Measurements from ENCODE around the gene RSRC1. TPM values are rescaled to one million over a fixed set of nuclear protein-coding genes. Genes with fewer than 3 reads are reported as not detected.
A peak's percentile ranks its signal among the peaks of the same experiment; 100 is the strongest.
"Not testable (repeated sequence)": the region's sequence is repeated elsewhere in the genome, so short reads cannot be mapped to it uniquely, and the experiment has no call there.

RSRC1 gene
- polyA plus RNA-seq, 3 donors, result 32.0 to 38.2 (median 32.1) TPM

GRCh38 chr3:158453865-158454264 lies 344.0 kb downstream of the RSRC1 start:
- DNase-seq, result no peak

DNA sequence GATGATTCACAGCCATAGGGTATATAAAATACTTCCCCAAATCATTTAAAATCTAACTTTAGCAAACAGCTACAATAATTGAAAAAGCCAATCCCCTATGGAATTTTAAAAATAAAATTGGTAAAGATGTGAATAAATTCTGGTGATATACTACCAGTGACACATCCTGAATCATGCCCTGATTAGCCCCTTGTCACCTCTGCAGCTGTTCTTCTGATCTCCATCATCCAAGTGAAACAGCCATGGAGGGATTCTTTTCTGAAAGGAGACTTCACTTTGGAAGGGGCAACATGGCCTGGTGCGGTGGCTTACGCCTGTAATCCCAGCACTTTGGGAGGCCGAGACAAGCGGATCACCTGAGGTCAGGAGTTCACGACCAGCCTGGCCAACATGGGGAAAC lies 345.5 kb downstream of the RSRC1 start:
- no peak for DNase-seq

- DNase-seq, result no peak
Observed at GRCh38 chr3:158456114-158456513, 346.2 kb downstream of the RSRC1 start.

GRCh38 chr3:158458464-158458863 lies 348.6 kb downstream of the RSRC1 start:
- peak; percentile 5 for DNase-seq

GRCh38 chr3:158460926-158461325 lies 351.0 kb downstream of the RSRC1 start:
- no peak for DNase-seq

DNA sequence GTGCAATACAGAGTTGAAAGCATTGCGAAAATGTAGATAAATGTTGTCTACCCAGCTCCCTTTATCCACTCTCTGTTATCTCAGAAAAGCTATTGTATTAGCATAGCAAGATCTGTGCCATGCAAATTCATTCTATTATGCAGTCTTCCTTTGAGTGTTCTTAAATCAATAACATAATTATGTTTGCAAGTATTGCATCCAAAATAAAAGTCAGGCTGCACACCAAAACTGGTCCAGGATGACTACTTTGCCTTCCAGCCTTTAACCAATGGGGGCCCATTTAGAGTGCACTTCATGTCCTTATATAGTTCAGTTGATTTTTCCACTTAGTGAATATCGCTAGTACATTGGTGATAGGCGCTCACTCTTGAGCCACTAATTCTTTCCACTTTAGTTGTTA lies 353.7 kb downstream of the RSRC1 start:
- DNase-seq, result no peak

DNA sequence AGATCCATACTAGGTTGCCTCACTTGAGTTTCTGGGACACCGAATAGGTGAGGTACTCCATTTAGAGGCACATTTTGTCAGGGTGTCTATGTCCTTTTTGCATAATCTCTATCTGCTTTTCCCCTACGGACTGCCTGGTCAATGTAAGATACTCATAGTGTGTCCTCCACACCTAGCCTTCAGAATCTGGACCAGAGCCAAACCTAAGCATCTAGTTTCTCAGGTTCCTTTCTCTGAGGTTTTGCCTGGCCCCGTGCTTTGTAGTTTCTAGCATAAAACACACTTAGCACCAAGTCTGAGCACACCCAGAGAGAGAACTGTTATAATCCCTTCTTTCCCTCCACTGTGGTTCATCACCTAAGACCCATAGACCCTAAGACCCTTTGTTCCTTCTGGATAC lies 355.2 kb downstream of the RSRC1 start:
- no peak for DNase-seq

- no peak for DNase-seq
Observed at GRCh38 chr3:158470944-158471638, 361.2 kb downstream of the RSRC1 start.

- no peak for DNase-seq
Observed at GRCh38 chr3:158471639-158472294, 361.9 kb downstream of the RSRC1 start.

GRCh38 chr3:158479051-158479450 lies 369.2 kb downstream of the RSRC1 start:
- DNase-seq, result no peak

GRCh38 chr3:158483701-158484235 lies 373.9 kb downstream of the RSRC1 start:
- DNase-seq, result no peak

DNA sequence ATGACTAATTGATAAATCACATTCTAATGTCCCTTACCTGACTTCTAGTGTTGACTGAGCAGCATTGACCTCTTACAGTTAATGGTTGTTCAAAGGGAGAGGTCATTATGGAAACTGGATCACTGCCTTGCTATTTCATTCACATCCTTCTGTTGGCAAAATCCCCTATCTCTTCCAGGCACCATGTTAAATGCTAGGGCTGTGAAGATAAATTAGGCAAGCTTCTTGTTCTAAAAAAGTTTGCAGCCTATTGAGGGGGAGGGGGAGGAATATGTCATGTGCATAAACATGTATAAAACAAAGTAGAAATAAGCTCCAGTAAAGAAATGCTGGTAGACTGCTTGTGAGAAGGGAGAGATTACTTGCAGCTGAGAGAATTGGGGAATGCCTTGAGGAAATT lies 376.3 kb downstream of the RSRC1 start:
- DNase-seq, result no peak

GRCh38 chr3:158488670-158489069 lies 378.8 kb downstream of the RSRC1 start:
- no peak for DNase-seq

DNA sequence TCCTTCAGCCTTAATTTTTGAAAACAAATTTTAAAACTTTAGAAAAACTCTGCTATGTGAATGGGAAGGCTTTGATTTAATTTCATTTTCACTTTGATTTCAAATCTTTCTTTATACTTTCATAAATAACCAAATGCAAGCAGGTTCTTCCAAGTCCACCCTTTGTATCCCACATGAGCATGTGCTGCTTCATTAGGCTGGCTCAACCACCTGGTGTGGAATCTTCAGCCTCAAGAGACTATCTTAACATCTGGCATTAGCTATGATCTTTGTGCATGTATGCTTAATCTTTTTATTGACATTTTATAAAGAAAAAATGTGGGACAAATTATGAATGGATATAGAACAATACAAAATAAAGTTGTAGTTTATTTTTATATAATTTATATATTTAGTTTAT lies 379.3 kb downstream of the RSRC1 start:
- no peak for DNase-seq

DNA sequence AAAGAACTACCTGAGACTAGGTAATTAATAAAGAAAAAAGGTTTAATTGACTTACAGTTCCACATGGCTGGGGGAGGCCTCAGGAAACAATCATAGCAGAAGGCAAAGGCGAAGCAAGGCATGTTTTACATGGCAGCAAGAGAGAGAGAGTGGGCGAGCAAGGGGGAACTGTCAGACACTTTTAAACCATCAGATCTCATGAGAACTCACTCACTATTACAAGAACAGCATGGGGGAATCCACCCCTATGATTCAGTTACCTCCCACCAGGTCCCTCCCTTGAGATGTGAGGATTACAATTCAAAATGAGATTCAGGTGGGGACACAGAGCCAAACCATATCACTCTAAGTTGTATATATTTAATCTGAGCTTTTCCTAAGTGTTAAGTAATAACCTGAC lies 382.1 kb downstream of the RSRC1 start:
- no peak for DNase-seq

- DNase-seq, result no peak
Observed at GRCh38 chr3:158492685-158493084, 382.8 kb downstream of the RSRC1 start.

- DNase-seq, result no peak
Observed at GRCh38 chr3:158493931-158494330, 384.0 kb downstream of the RSRC1 start.

GRCh38 chr3:158494673-158495072 lies 384.8 kb downstream of the RSRC1 start:
- no peak for DNase-seq

DNA sequence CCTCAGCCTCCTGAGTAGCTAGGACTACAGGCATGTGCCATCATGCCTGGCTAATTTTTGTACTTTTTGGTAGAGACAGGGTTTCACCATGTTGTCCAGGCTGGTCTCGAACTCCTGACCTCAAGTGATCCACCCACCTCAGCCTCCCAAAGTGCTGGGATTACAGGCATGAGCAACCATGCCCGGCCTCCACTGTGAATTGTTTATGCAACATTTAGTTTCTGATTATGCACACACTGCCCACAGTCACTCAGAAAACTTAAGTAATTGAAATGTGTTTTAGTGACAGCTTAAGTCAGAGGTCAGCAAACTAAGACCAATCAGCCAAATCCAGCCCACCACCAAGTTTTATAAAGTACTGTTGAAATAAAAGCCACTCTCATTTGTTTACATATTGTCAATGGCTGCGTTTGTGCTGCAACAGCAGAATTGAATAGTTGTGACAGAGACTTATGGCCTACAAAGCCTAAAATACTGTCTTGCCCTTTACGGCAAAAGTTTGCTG lies 385.6 kb downstream of the RSRC1 start:
- DNase-seq, result not testable (repeated sequence)

GRCh38 chr3:158505117-158505516 lies 395.2 kb downstream of the RSRC1 start:
- DNase-seq, result no peak

DNA sequence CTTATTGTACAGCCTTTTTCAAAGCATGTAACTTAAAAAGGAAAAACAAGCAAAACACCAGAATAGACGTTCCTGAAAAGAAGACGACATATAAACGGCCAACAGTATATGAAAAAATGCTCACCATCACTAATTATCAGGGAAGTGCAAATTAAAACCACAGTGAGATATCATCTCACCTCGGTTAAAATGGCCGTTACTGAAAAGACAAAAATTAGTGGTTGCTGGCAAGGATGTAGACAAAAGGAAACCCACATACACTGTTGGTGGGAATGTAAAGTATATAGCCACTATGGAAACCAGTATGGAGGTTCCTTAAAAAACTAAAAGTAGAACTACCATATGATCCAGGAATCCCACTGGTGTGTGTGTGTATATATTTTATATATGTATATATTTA lies 396.6 kb downstream of the RSRC1 start:
- no peak for DNase-seq

GRCh38 chr3:158508481-158508880 lies 398.6 kb downstream of the RSRC1 start:
- no peak for DNase-seq

- DNase-seq, result no peak
Observed at GRCh38 chr3:158509891-158510290, 400.0 kb downstream of the RSRC1 start.
